Measurements from ENCODE around the gene TMEM161A. TPM values are rescaled to one million over a fixed set of nuclear protein-coding genes. Genes with fewer than 3 reads are reported as not detected.

TMEM161A gene
- total and polyA plus RNA-seq, 9 of the 15 experiments (the other 6 are each of a cell fraction or from before 2014, with no cell fraction given) = 0.63 to 92.3 (median 38.9) TPM

DNA sequence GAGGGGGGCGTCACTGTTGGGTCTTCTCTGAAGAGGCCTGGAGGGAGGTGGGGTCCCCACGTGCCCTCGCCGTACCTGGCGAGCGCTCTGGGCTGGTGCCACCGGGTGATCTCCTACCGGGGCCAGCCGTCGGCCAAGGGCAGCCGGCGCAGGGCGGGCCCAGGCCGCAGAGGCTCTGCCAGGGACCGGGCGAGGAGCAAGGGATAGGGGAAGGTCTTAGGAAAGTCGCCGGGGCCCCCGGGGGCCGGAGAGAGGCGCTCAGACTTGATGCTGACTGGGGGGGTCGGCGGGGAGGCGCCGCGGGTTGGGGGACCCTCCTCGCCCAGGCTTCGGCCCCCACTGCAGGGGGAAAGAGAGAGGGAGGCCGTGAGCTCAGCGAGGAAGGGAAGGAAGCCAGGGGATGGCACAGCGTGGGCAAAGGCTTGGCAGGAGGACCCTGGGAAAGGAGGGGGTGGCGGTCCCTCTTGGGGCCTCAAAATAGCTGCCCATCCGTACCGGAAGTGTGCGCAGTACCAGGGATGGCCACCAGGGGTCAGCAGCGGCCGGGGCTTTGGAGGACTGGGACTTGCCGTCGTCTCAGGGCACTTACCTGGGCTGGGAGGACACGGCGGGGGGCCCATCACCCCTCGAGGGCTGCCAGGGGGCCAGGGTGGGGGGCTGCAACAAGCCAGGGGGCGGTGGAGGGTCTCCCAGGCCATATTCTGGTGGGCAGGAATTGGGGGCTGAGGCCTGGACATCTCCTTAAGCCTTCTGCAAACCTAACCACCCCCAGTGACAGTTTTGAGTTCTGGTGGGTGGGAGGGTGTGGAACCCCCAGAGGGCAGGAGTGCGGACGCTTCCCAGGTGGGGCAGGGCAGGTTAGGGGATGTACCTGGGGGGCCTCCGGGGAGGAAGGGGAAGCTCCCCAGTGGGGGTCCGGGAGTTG is 7.7 kb upstream of the TMEM161A start (continued):
- TF ChIP-seq, protein P1, sequence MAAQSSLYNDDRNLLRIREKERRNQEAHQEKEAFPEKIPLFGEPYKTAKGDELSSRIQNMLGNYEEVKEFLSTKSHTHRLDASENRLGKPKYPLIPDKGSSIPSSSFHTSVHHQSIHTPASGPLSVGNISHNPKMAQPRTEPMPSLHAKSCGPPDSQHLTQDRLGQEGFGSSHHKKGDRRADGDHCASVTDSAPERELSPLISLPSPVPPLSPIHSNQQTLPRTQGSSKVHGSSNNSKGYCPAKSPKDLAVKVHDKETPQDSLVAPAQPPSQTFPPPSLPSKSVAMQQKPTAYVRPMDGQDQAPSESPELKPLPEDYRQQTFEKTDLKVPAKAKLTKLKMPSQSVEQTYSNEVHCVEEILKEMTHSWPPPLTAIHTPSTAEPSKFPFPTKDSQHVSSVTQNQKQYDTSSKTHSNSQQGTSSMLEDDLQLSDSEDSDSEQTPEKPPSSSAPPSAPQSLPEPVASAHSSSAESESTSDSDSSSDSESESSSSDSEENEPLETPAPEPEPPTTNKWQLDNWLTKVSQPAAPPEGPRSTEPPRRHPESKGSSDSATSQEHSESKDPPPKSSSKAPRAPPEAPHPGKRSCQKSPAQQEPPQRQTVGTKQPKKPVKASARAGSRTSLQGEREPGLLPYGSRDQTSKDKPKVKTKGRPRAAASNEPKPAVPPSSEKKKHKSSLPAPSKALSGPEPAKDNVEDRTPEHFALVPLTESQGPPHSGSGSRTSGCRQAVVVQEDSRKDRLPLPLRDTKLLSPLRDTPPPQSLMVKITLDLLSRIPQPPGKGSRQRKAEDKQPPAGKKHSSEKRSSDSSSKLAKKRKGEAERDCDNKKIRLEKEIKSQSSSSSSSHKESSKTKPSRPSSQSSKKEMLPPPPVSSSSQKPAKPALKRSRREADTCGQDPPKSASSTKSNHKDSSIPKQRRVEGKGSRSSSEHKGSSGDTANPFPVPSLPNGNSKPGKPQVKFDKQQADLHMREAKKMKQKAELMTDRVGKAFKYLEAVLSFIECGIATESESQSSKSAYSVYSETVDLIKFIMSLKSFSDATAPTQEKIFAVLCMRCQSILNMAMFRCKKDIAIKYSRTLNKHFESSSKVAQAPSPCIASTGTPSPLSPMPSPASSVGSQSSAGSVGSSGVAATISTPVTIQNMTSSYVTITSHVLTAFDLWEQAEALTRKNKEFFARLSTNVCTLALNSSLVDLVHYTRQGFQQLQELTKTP (IDR thresholded peaks at IDR 0.05; ENCODE audit: low read depth in 1 of 2, partially characterized antibody in 2 of 2) = no peak
- TF ChIP-seq BRF2 (IDR thresholded peaks at IDR 0.05; ENCODE audit: borderline replicate concordance, insufficient read depth, insufficient read length) (no peak), ZNF431 (CRISPR knock-in tag; IDR thresholded peaks at IDR 0.05) (no peak), CAMTA2 (CRISPR knock-in tag; conservative IDR thresholded peaks at IDR 0.05) (no peak), TCF7 (IDR thresholded peaks at IDR 0.05; ENCODE audit: borderline replicate concordance) (no peak), ADNP (tag; IDR thresholded peaks at IDR 0.05) (no peak), CTBP1 (IDR thresholded peaks at IDR 0.05; ENCODE audit: borderline replicate concordance) (0 out of 2 replicates have a peak, but pooled peaks have one; percentile 14), ZBTB7A (IDR thresholded peaks at IDR 0.05; ENCODE audit: borderline replicate concordance, control insufficient read depth, low read depth, low read length) (peak; percentile 69; the same call in 1 of the 2 replicates), USF2 (CRISPR knock-in tag; IDR thresholded peaks at IDR 0.05) (no peak), REST (IDR thresholded peaks at IDR 0.05; ENCODE audit: borderline replicate concordance) (peak; percentile 82), REST (CRISPR knock-in tag; IDR thresholded peaks at IDR 0.05; ENCODE audit: low read depth) (no peak), ETV1 (tag; conservative IDR thresholded peaks at IDR 0.05; ENCODE audit: low read depth) (peak; percentile 98)
